ENCODE measurements around the gene HSD17B14. TPM values are rescaled to one million over a fixed set of nuclear protein-coding genes. Genes with fewer than 3 reads are reported as not detected.

The HSD17B14 gene
- total and polyA plus RNA-seq, 9 of the 15 experiments (the other 6 are each of a cell fraction or from before 2014, with no cell fraction given): 0.16 TPM; not detected in 8

GRCh38 chr19:48873476-48874302, 37.4 kb upstream of the HSD17B14 start (continued):
- TF ChIP-seq ZNF609 (CRISPR knock-in tag; IDR thresholded peaks at IDR 0.05; ENCODE audit: borderline replicate concordance) (no peak), EGR1 (conservative IDR thresholded peaks at IDR 0.05) (peak; percentile 72), MYC (IDR thresholded peaks at IDR 0.05; ENCODE audit: low read depth, low read length) (peak; percentile 93), MYC (CRISPR knock-in tag; IDR thresholded peaks at IDR 0.05; ENCODE audit: borderline replicate concordance, low read depth) (no peak), NR0B1 (IDR thresholded peaks at IDR 0.05; ENCODE audit: partially characterized antibody) (no peak), ELK3 (CRISPR knock-in tag; IDR thresholded peaks at IDR 0.05) (no peak), PML (IDR thresholded peaks at IDR 0.05; ENCODE audit: low read length) (peak; percentile 98), CHD4 (IDR thresholded peaks at IDR 0.05; ENCODE audit: insufficient read depth, insufficient replicate concordance, low read depth, low read length, poor library complexity, severe bottlenecking) (no peak), RFX1 (IDR thresholded peaks at IDR 0.05) (no peak), NFE2L1 (tag; IDR thresholded peaks at IDR 0.05; ENCODE audit: borderline replicate concordance, low read depth) (no peak), ZBTB2 (IDR thresholded peaks at IDR 0.05) (peak; percentile 66; the same call in 1 of the 2 replicates), HES1 (IDR thresholded peaks at IDR 0.05; ENCODE audit: low read depth) (peak; percentile 98), GTF2B (IDR thresholded peaks at IDR 0.05; ENCODE audit: extremely low read depth, insufficient read length) (no peak), POLR2AphosphoS2 (IDR thresholded peaks at IDR 0.05; ENCODE audit: low read length) (no peak), ILK (tag; IDR thresholded peaks at IDR 0.05; ENCODE audit: borderline replicate concordance, low read depth) (no peak)

All from K562 (cell line).